DND-41 (cell line): ENCODE results near the gene TCEAL4.

Experiments used
- ATAC-seq: fragments of 200-7000 bp; cut with Tn5 transposase; 3 replicates; pipeline ENCODE4 v1.9.1; 2021; ENCODE audit warnings: low read depth; ENCODE audit not compliant: insufficient read depth
- DNase-seq: peaks from one replicate; pipeline ENCODE4 v3.0.0-alpha.2; 2020
- H2AFZ ChIP-seq: 2 replicates; pipeline ENCODE4 v1.6.0; 2012; ENCODE audit warnings: low read depth, low read length
- H3K27ac ChIP-seq: 2 replicates; pipeline ENCODE4 v1.5.1; 2012; ENCODE audit warnings: low read length, inconsistent platforms
- H3K27me3 ChIP-seq: fragments of 200-600 bp; sonication (generic); 2 replicates; pipeline ENCODE4 v1.6.0; 2012; ENCODE audit warnings: low read length, mild to moderate bottlenecking, inconsistent platforms; ENCODE audit not compliant: insufficient read depth, poor library complexity
- H3K36me3 ChIP-seq: 2 replicates; pipeline ENCODE4 v1.5.1; 2012; ENCODE audit warnings: low read length, inconsistent platforms; ENCODE audit not compliant: insufficient read depth
- H3K4me1 ChIP-seq: 2 replicates; pipeline ENCODE4 v1.5.1; 2012; ENCODE audit warnings: mild to moderate bottlenecking, low read length; ENCODE audit not compliant: insufficient read depth
- H3K4me2 ChIP-seq: 2 replicates; pipeline ENCODE4 v1.6.0; 2012; ENCODE audit warnings: mild to moderate bottlenecking, moderate library complexity, low read length, inconsistent platforms; ENCODE audit not compliant: insufficient read depth
- H3K4me3 ChIP-seq, 2 experiments: fragments of 200-600 bp in 1 of 2; shearing (Covaris generic) in 1 of 2; 2 replicates each; pipeline ENCODE4 v1.5.1; 2012 to 2016; ENCODE audit warnings: inconsistent platforms in 2 of 2, low read length in 2 of 2, mild to moderate bottlenecking in 2 of 2, low read depth in 1 of 2, moderate library complexity in 1 of 2
- H3K79me2 ChIP-seq: 2 replicates; pipeline ENCODE4 v1.6.0; 2012; ENCODE audit warnings: low read length, inconsistent platforms; ENCODE audit not compliant: insufficient read depth
- H3K9ac ChIP-seq: 2 replicates; pipeline ENCODE4 v1.6.0; 2012; ENCODE audit warnings: low read depth, mild to moderate bottlenecking, inconsistent platforms, low read length, moderate library complexity
- H3K9me3 ChIP-seq: 2 replicates; pipeline ENCODE4 v1.5.1; 2012; ENCODE audit warnings: low read length, moderate library complexity, mild to moderate bottlenecking, inconsistent platforms; ENCODE audit not compliant: insufficient read depth, severe bottlenecking
- H4K20me1 ChIP-seq: 2 replicates; pipeline ENCODE4 v1.6.0; 2012; ENCODE audit warnings: low read length; ENCODE audit not compliant: insufficient read depth
- EZH2 ChIP-seq: IDR thresholded peaks from 3 replicates; pipeline ENCODE4 v1.6.1; 2012; ENCODE audit warnings: borderline replicate concordance, low read depth, mild to moderate bottlenecking, moderate library complexity, low read length, inconsistent platforms; ENCODE audit not compliant: severe bottlenecking
- TF ChIP-seq, protein P1 (sequence below): IDR thresholded peaks from 2 replicates; pipeline ENCODE4 v1.5.1; 2012; ENCODE audit warnings: borderline replicate concordance, low read length, moderate library complexity, mild to moderate bottlenecking; ENCODE audit not compliant: poor library complexity, severe bottlenecking; ENCODE audit errors: extremely low read depth

TCEAL4 gene

DNA sequence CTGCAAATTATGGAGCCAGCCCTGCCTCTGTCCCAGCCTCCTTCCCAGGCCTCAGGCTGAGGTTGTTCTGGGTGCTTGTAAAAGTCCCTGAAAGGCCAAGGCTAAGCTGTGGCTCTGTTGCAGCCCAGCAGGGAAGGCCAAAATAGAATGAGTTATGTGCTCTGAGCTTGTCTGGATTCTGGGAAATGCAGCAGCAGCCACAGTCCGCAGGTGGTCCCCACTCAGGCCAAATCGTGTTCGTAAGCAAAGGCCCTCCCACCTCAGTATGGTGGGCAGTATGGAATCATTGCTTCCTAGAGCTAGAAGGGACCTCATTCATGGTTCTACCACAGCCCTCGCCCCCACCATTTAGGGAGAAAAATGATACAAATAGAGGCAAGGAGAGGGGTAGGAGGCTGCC, 38.8 kb downstream of the TCEAL4 start:
- ATAC-seq (no peak), DNase-seq (no peak)
- TF ChIP-seq, protein P1, sequence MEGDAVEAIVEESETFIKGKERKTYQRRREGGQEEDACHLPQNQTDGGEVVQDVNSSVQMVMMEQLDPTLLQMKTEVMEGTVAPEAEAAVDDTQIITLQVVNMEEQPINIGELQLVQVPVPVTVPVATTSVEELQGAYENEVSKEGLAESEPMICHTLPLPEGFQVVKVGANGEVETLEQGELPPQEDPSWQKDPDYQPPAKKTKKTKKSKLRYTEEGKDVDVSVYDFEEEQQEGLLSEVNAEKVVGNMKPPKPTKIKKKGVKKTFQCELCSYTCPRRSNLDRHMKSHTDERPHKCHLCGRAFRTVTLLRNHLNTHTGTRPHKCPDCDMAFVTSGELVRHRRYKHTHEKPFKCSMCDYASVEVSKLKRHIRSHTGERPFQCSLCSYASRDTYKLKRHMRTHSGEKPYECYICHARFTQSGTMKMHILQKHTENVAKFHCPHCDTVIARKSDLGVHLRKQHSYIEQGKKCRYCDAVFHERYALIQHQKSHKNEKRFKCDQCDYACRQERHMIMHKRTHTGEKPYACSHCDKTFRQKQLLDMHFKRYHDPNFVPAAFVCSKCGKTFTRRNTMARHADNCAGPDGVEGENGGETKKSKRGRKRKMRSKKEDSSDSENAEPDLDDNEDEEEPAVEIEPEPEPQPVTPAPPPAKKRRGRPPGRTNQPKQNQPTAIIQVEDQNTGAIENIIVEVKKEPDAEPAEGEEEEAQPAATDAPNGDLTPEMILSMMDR, result no peak
- H3K9ac ChIP-seq, result no peak overlapping the region
- no peaks in the 10 kb centered on the region for H3K36me3 ChIP-seq
- H3K27ac ChIP-seq, result no peak overlapping the region
- no peak overlapping the region for H3K4me2 ChIP-seq
- no peak overlapping the region for H3K4me3 ChIP-seq
- H3K9me3 ChIP-seq, result no peaks in the 10 kb centered on the region
- H2AFZ ChIP-seq, result no peak overlapping the region
- H3K4me1 ChIP-seq, result peaks cover 11% of the 10 kb centered on the region; the same call in 1 of the 2 replicates
- H3K27me3 ChIP-seq, result no peaks in the 10 kb centered on the region
- H4K20me1 ChIP-seq, result no peaks in the 10 kb centered on the region
- H3K79me2 ChIP-seq, result peaks cover 8% of the 10 kb centered on the region; the same call in 1 of the 2 replicates

DNA sequence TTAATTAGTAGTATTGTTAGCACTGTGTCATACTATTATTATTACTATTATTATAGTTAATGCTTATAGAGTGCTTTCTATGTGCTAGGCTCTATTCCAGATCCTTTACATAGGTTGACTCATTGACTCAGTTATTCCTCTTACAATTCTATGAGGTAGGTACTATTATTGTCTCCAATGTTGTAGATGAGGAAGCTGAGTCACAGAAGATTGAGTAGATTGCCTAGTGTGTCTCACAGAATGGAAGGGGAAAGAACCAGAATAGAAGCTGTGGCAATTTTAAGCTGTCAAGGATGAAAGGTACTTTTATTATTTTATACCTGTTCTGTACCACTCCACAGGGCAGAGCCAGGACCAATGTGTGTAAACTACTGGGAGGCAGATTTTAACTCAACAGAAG, 41.5 kb downstream of the TCEAL4 start:
- Histone ChIP-seq H3K27me3 (no peaks in the 10 kb centered on the region), H4K20me1 (no peaks in the 10 kb centered on the region), H3K9ac (no peak overlapping the region), H3K9me3 (no peaks in the 10 kb centered on the region), H3K27ac (no peak overlapping the region), H3K4me3 (no peak overlapping the region), H3K36me3 (no peaks in the 10 kb centered on the region), H3K79me2 (peaks cover 10% of the 10 kb centered on the region; the same call in 1 of the 2 replicates), H3K4me2 (no peak overlapping the region), H2AFZ (no peak overlapping the region), H3K4me1 (peaks cover 22% of the 10 kb centered on the region)
- TF ChIP-seq EZH2, result no peak
- TF ChIP-seq, protein P1, result no peak
- DNase-seq, result no peak
- ATAC-seq, result no peak

DNA sequence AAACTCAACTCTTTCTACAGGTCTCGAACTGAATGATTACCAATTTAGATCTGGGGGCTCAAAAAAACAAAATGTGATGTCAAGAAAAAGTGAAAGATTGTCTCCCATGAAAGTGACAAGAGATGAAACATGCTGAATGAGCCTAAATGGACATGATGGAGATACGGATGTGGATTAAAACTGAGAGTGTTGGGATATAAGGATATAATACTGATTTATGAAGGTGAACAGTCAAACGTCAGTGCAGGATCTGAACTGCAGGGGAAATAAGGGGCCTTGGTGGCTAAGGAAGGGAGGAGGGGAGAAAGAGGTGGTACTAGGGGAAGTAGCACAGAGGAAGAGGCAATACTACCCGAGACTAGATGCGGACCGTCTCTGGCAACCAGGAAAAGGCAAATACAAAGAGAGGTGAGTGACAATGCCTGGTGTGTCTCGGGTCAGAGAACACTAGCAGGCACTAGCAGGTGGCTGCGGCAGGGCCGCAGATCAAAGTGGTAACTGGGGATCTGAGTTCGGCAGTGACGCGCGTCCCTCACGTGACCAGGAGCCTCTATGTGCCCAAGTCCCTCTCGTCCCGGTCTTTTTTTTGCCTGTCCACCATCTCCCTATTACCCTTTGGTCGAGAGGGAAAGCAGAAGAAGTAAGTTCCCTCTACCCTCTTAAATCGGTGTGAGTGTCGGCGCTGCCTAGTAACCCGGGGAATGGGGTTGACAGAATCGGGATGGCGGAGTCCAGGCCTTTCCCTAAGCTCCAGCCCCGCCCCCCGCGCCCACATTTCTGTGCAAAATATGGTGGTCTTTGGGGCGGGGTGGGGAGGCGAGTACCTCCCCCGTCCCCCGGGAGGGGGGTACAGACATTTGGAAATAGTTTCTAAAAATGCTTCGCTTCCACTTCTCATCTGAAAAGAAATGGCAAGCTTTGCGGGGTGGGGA, 43.3 kb downstream of the TCEAL4 start, which contains the start of gene TCEAL1:
TSS of gene TCEAL1 (plus strand) at position 590 of the 932 bp plus-strand sequence. CDS start 942 bp downstream, outside the sequence.
- Histone ChIP-seq H3K36me3 (no peaks in the 10 kb centered on the region), H3K4me2 (peak within 1 kb of the TSS; percentile 73), H3K27ac (peak within 1 kb of the TSS; percentile 73), H4K20me1 (no peaks in the 10 kb centered on the region), H3K9ac (peak within 1 kb of the TSS; percentile 82), H3K4me1 (peaks cover 22% of the 10 kb centered on the region), H3K27me3 (no peaks in the 10 kb centered on the region), H3K9me3 (no peaks in the 10 kb centered on the region), H3K4me3 (peak within 1 kb of the TSS; percentile 52 to 67), H2AFZ (peak within 1 kb of the TSS; percentile 87), H3K79me2 (peaks cover 10% of the 10 kb centered on the region; the same call in 1 of the 2 replicates)
- DNase-seq, result peak; percentile 66
- TF ChIP-seq, protein P1, result no peak
- no peak for TF ChIP-seq EZH2
- ATAC-seq, result peak; percentile 76
